CD14-positive monocyte (primary cell): ENCODE measurements around the gene FZD2. TPM values are rescaled to one million over a fixed set of nuclear protein-coding genes. Genes with fewer than 3 reads are reported as not detected.

Experiments used
- DNase-seq, 3 donors: peaks; one replicate each; pipeline ENCODE4 v3.0.0-alpha.2; 2011 to 2022
- H2AFZ ChIP-seq: 2 replicates; pipeline ENCODE4 v1.6.0; 2012; ENCODE audit warnings: mild to moderate bottlenecking, low read depth, low read length, inconsistent platforms; ENCODE audit not compliant: insufficient read depth, poor library complexity, severe bottlenecking
- H3K27ac ChIP-seq, 2 donors: 1 replicate in 1 of 2; 2 replicates in 1 of 2; pipeline ENCODE4 v1.5.1; 2012 to 2013; ENCODE audit warnings: low read length in 2 of 2, control low read depth in 1 of 2, inconsistent platforms in 1 of 2, low read depth in 1 of 2, mild to moderate bottlenecking in 1 of 2
- H3K27me3 ChIP-seq, 2 donors: one replicate each; pipeline versions ENCODE4 v1.6.0 to v1.6.1; 2011 to 2013; ENCODE audit warnings: low read length in 2 of 2; ENCODE audit not compliant: control insufficient read depth in 2 of 2, insufficient read depth in 2 of 2
- H3K36me3 ChIP-seq, 2 donors: replicated peaks in 1 of 2; 1 replicate in 1 of 2; 2 replicates in 1 of 2; pipeline versions ENCODE4 v1.5.1 to v1.6.1; 2012 to 2013; ENCODE audit warnings: low read length in 2 of 2, control low read depth in 1 of 2, inconsistent platforms in 1 of 2, mild to moderate bottlenecking in 1 of 2; ENCODE audit not compliant: insufficient read depth in 2 of 2, control insufficient read depth in 1 of 2
- H3K4me1 ChIP-seq, 2 donors: 1 replicate in 1 of 2; 2 replicates in 1 of 2; pipeline versions ENCODE4 v1.5.1 to v1.6.1; 2012 to 2013; ENCODE audit warnings: low read length in 2 of 2, control low read depth in 1 of 2, inconsistent platforms in 1 of 2, mild to moderate bottlenecking in 1 of 2, moderate library complexity in 1 of 2; ENCODE audit not compliant: insufficient read depth in 2 of 2, control insufficient read depth in 1 of 2
- H3K4me2 ChIP-seq: replicated peaks from 2 replicates; pipeline ENCODE3; 2012; ENCODE audit warnings: low read length, moderate library complexity, mild to moderate bottlenecking; ENCODE audit not compliant: poor library complexity, severe bottlenecking; ENCODE audit errors: extremely low read depth
- H3K4me3 ChIP-seq, 3 experiments: fragments of 200-600 bp in 1 of 3; sonication (generic) in 1 of 3; replicated peaks in 1 of 3; 1 replicate in 2 of 3; 2 replicates in 1 of 3; pipeline ENCODE4 v1.5.1; 2011 to 2013; ENCODE audit warnings: low read length in 3 of 3, mild to moderate bottlenecking in 3 of 3, control low read depth in 2 of 3, low read depth in 2 of 3, inconsistent platforms in 1 of 3, moderate library complexity in 1 of 3
- H3K79me2 ChIP-seq: 2 replicates; pipeline ENCODE4 v1.6.0; 2012; ENCODE audit warnings: mild to moderate bottlenecking, control low read depth, inconsistent platforms, low read length, moderate library complexity; ENCODE audit not compliant: insufficient read depth
- H3K9ac ChIP-seq: 2 replicates; pipeline ENCODE4 v1.6.0; 2017; ENCODE audit warnings: low read length, mild to moderate bottlenecking; ENCODE audit not compliant: insufficient read depth, poor library complexity, severe bottlenecking
- H3K9me3 ChIP-seq, 2 donors: replicated peaks in 1 of 2; 1 replicate in 1 of 2; 2 replicates in 1 of 2; pipeline versions ENCODE4 v1.5.1 to v1.6.1; 2012 to 2013; ENCODE audit warnings: low read length in 2 of 2, control low read depth in 1 of 2; ENCODE audit not compliant: control insufficient read depth in 1 of 2, insufficient read depth in 1 of 2
- H4K20me1 ChIP-seq: 2 replicates; pipeline ENCODE4 v1.6.0; 2012; ENCODE audit warnings: mild to moderate bottlenecking, low read length, control low read depth, moderate library complexity; ENCODE audit not compliant: insufficient read depth
- H3K27ac Mint-ChIP-seq, 7 donors: one replicate each; pipeline ENCODE4 v1.8.0; 2020; ENCODE audit warnings: mild to moderate bottlenecking in 7 of 7, mixed read lengths in 7 of 7, moderate library complexity in 6 of 7, inconsistent platforms in 2 of 7
- H3K27me3 Mint-ChIP-seq, 3 donors: one replicate each; pipeline ENCODE4 v1.8.0; 2021 to 2022; ENCODE audit warnings: low read depth in 3 of 3, mild to moderate bottlenecking in 3 of 3, mixed read lengths in 3 of 3, moderate library complexity in 3 of 3, inconsistent platforms in 1 of 3
- H3K36me3 Mint-ChIP-seq, 2 donors: one replicate each; pipeline ENCODE4 v1.8.0; 2020; ENCODE audit warnings: mixed read lengths in 2 of 2, inconsistent platforms in 1 of 2, mild to moderate bottlenecking in 1 of 2
- H3K4me1 Mint-ChIP-seq: one replicate; pipeline ENCODE4 v1.8.0; 2020; ENCODE audit warnings: mild to moderate bottlenecking, mixed read lengths
- H3K4me3 Mint-ChIP-seq, 2 donors: one replicate each; pipeline ENCODE4 v1.8.0; 2020; ENCODE audit warnings: mild to moderate bottlenecking in 2 of 2, mixed read lengths in 2 of 2, moderate library complexity in 1 of 2
- H3K9me3 Mint-ChIP-seq, 7 donors: one replicate each; pipeline ENCODE4 v1.8.0; 2020 to 2022; ENCODE audit warnings: mixed read lengths in 7 of 7, mild to moderate bottlenecking in 6 of 7, moderate library complexity in 6 of 7, inconsistent platforms in 2 of 7
- WGBS: methylation state at CpG from one replicate; pipeline ENCODE4 v1.1.5; 2013; ENCODE audit warnings: missing lambda C conversion rate; ENCODE audit not compliant: insufficient coverage; 5-methylcytosine and 5-hydroxymethylcytosine counted together
- intact Hi-C, 2 donors: fragments of 100-400 bp; cut with micrococcal nuclease; formaldehyde crosslinking; loops; one replicate each; pipeline versions ENCODE4 v1.15.0 to v1.15.1; 2023
- polyA plus RNA-seq, 3 donors: library from polyadenylated mRNA; depleted of rRNA in 1 of 3; unstranded in 2 of 3; stranded (reverse) in 1 of 3; fragments of 300-500 nt in 2 of 3; fragments of >200 nt in 1 of 3; fragmentation: Illumina TruSeq in 2 of 3; gene quantifications; 1 replicate in 2 of 3; 2 replicates in 1 of 3; pipeline ENCODE4 v1.2.3, GENCODE V29; 2012 to 2021
- TF ChIP-seq, protein P1 (sequence below): fragments of 200-600 bp; IDR thresholded peaks from one replicate; pipeline ENCODE4 v1.8.0; 2022; ENCODE audit warnings: antibody characterized with exemption, mild to moderate bottlenecking

FZD2 gene
- polyA plus RNA-seq, 3 donors, result 3.1 to 7.2 (median 6.2) TPM

DNA sequence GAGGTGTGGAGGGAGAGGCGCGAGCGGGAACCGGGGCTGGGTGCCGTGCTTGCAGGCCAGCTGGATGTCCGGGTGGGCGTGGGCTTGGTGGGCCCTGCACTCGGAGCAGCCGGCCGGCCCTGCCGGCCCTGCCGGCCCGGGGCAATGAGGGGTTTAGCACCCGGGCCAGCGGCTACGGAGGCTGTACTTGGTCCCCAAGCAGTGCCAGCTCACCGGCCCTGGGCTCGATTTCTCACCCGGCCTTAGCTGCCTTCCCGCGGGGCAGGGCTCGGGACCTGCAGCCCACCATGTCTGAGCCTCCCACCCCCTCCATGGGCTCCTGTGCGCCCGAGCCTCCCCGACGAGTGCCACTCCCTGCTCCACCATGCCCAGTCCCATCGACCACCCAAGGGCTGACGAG is 29.3 kb upstream of the FZD2 start:
- no peak for DNase-seq
- WGBS, result 93% methylated on average over 21 of the region's 28 CpGs
- Mint-ChIP-seq H3K27ac (no peak overlapping the region), H3K9me3 (peaks cover 0 to 9% (median 6%) of the 10 kb centered on the region in 7 donors), H3K4me3 (no peak overlapping the region), H3K27me3 (peaks cover 3 to 15% (median 3%) of the 10 kb centered on the region in 3 donors), H3K4me1 (peaks cover 6% of the 10 kb centered on the region), H3K36me3 (no peaks in the 10 kb centered on the region)
- Histone ChIP-seq H3K9ac (no peak overlapping the region), H3K9me3 (no peaks in the 10 kb centered on the region), H3K27ac (no peak overlapping the region), H4K20me1 (no peaks in the 10 kb centered on the region), H3K4me3 (no peak overlapping the region), H3K36me3 (no peaks in the 10 kb centered on the region), H3K27me3 (no peaks in the 10 kb centered on the region), H3K4me2 (no peak overlapping the region), H2AFZ (no peak overlapping the region), H3K79me2 (no peaks in the 10 kb centered on the region), H3K4me1 (no peaks in the 10 kb centered on the region)
- intact Hi-C loops, result no loop called here
- TF ChIP-seq, protein P1, sequence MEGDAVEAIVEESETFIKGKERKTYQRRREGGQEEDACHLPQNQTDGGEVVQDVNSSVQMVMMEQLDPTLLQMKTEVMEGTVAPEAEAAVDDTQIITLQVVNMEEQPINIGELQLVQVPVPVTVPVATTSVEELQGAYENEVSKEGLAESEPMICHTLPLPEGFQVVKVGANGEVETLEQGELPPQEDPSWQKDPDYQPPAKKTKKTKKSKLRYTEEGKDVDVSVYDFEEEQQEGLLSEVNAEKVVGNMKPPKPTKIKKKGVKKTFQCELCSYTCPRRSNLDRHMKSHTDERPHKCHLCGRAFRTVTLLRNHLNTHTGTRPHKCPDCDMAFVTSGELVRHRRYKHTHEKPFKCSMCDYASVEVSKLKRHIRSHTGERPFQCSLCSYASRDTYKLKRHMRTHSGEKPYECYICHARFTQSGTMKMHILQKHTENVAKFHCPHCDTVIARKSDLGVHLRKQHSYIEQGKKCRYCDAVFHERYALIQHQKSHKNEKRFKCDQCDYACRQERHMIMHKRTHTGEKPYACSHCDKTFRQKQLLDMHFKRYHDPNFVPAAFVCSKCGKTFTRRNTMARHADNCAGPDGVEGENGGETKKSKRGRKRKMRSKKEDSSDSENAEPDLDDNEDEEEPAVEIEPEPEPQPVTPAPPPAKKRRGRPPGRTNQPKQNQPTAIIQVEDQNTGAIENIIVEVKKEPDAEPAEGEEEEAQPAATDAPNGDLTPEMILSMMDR, result no peak

DNA sequence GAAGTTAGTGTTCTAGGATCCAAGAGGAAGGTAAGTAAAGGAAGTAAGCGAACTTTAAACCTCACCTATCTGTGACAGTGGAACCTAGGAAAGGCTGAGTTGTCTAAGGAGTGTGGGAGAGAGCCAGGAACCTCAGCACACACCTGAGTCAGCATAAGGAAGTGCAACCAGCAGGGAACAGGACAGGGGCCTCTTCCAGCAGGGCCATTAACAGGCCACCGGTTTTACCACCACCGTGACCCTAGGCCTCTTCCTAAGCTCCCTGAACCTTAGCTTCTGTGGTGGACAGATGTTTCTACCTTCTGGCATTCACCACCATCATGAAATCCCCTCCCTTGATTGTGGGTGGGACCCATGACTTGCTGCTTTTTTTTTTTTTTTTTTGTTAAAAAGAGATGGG is 27.4 kb upstream of the FZD2 start:
- H3K4me1 ChIP-seq, result peaks cover 8 to 13% of the 10 kb centered on the region in 2 donors
- Mint-ChIP-seq H3K27me3 (peaks cover 0 to 15% (median 5%) of the 10 kb centered on the region in 3 donors), H3K4me3 (no peak overlapping the region), H3K27ac (no peak overlapping the region), H3K9me3 (peaks cover 0 to 9% (median 6%) of the 10 kb centered on the region in 7 donors), H3K36me3 (no peaks in the 10 kb centered on the region), H3K4me1 (peaks cover 16% of the 10 kb centered on the region)
- H3K4me3 ChIP-seq, result no peak overlapping the region
- WGBS, result no CpG with 5 or more reads among the region's 3 CpGs
- H3K9ac ChIP-seq, result no peak overlapping the region
- no peak overlapping the region for H3K4me2 ChIP-seq
- TF ChIP-seq, protein P1, result no peak
- H3K9me3 ChIP-seq, result no peaks in the 10 kb centered on the region
- no peak for DNase-seq
- no peaks in the 10 kb centered on the region for H4K20me1 ChIP-seq
- no peak overlapping the region for H3K27ac ChIP-seq
- intact Hi-C loops, result loop anchor here in 1 of 2 donors (10.0 kb wide), 1 partner anchor 145 kb away; no protein-coding TSS in a partner anchor
- H3K79me2 ChIP-seq, result no peaks in the 10 kb centered on the region
- H2AFZ ChIP-seq, result no peak overlapping the region
- no peaks in the 10 kb centered on the region for H3K36me3 ChIP-seq
- no peaks in the 10 kb centered on the region for H3K27me3 ChIP-seq
